Small intestine (tissue), 16 donors: Measurements from ENCODE around the gene SPANXC. TPM values are rescaled to one million over a fixed set of nuclear protein-coding genes. Genes with fewer than 3 reads are reported as not detected.
"Not testable (repeated sequence)": the region's sequence is repeated elsewhere in the genome, so short reads cannot be mapped to it uniquely, and the experiment has no call there.

Experiments
- DNase-seq, 2 donors: peaks; one replicate each; pipeline versions ENCODE4 v3.0.0 to v3.0.0-alpha.2; 2013
- FAIRE-seq: peaks from 2 replicates; lab custom pipeline; 2012; peaks lifted over from hg19 to GRCh38; lab: Jason Lieb, UNC
- H3K27ac ChIP-seq, 3 donors: one replicate each; pipeline ENCODE4 v1.5.1; 2013; ENCODE audit warnings: low read length in 2 of 3, mild to moderate bottlenecking in 2 of 3, control low read depth in 1 of 3, inconsistent platforms in 1 of 3, low read depth in 1 of 3, moderate library complexity in 1 of 3
- H3K27me3 ChIP-seq, 3 donors: one replicate each; pipeline ENCODE4 v1.6.1; 2013; ENCODE audit warnings: low read length in 3 of 3, inconsistent platforms in 1 of 3; ENCODE audit not compliant: control insufficient read depth in 3 of 3, insufficient read depth in 3 of 3
- H3K36me3 ChIP-seq, 3 donors: one replicate each; pipeline ENCODE4 v1.6.1; 2013; ENCODE audit warnings: low read length in 3 of 3, inconsistent platforms in 1 of 3, low read depth in 1 of 3, mild to moderate bottlenecking in 1 of 3, moderate library complexity in 1 of 3; ENCODE audit not compliant: control insufficient read depth in 3 of 3, insufficient read depth in 2 of 3
- H3K4me1 ChIP-seq, 3 donors: one replicate each; pipeline ENCODE4 v1.6.1; 2013; ENCODE audit warnings: low read length in 2 of 3, inconsistent platforms in 1 of 3, low read depth in 1 of 3, mild to moderate bottlenecking in 1 of 3, moderate library complexity in 1 of 3; ENCODE audit not compliant: control insufficient read depth in 3 of 3, insufficient read depth in 2 of 3
- H3K4me3 ChIP-seq, 3 donors: one replicate each; pipeline ENCODE4 v1.5.1; 2013; ENCODE audit warnings: low read length in 3 of 3, control low read depth in 1 of 3, inconsistent platforms in 1 of 3, low read depth in 1 of 3, mild to moderate bottlenecking in 1 of 3, moderate library complexity in 1 of 3
- H3K9me3 ChIP-seq, 2 donors: one replicate each; pipeline ENCODE4 v1.6.1; 2013; ENCODE audit warnings: low read depth in 1 of 2, low read length in 1 of 2; ENCODE audit not compliant: control insufficient read depth in 2 of 2, insufficient read depth in 1 of 2
- WGBS, 3 donors: extraction: QIAGEN DNeasy Blood & Tissue Kit; methylation state at CpG; one replicate each; pipeline ENCODE4 v1.1.7; 2013; 5-methylcytosine and 5-hydroxymethylcytosine counted together
- long read RNA-seq, 10 donors: transcript quantifications; one replicate each; lab custom pipeline, GENCODE V29; 2026
- polyA plus RNA-seq, 4 donors: library from polyadenylated mRNA; stranded (reverse) in 3 of 4; unstranded in 1 of 4; fragments of 200-250 nt in 3 of 4; fragments of 120-200 nt in 1 of 4; gene quantifications; one replicate each; pipeline versions ENCODE4 v1.2.1 to v1.2.3, GENCODE V29; 2013
- donor health status: healthy with polysubstance abuse.
- donor health status: control.
- donor health status: control.
- donor health status: Bipolar disorder and iron deficiency.
- donor health status: healthy.

SPANXC gene, protein sequence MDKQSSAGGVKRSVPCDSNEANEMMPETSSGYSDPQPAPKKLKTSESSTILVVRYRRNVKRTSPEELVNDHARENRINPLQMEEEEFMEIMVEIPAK
- not detected for polyA plus RNA-seq
- long read RNA-seq, donor 1 = 0 reads
- long read RNA-seq, donor 2 = 0 reads
- long read RNA-seq, donor 3 = 0 reads
- long read RNA-seq, donor 4 = 0 reads
- long read RNA-seq, donor 5 = 0 reads
- long read RNA-seq, donor 6 = 0 reads
- long read RNA-seq, donor 7 = 0 reads
- long read RNA-seq, donor 8 = 0 reads
- long read RNA-seq, donor 9 = 0 reads
- long read RNA-seq, donor 10 = 0 reads

DNA sequence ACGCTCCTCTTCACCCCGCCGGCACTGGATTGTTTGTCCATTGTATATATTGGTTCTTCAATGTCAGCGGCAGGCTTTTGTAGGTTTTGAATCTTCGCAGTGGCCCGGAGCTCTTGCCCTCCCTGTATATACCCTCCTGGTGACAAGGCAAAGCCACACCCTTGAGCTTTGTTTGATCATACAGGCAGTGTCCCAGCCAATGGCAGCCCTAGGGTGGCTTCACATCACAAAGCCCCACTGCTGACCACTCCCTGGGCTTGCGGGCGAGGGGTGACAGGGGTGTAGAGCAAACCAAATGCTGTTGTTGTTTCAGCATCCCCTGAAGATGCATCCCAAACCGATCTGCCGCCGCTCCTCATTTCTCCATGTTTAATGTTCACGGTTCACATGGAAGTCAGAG is at the start of gene SPANXC:
TSS of gene SPANXC (minus strand) at position 101 of the 400 bp plus-strand sequence. CDS start at position 41, 60 bp downstream.
- not testable (repeated sequence) for H3K27ac ChIP-seq, H3K9me3 ChIP-seq, H3K36me3 ChIP-seq, FAIRE-seq, H3K4me3 ChIP-seq, H3K4me1 ChIP-seq, DNase-seq, H3K27me3 ChIP-seq
- WGBS, 3 donors = 91 to 99% (median 97%) methylated on average over 3 to 5 of the region's 12 CpGs

DNA sequence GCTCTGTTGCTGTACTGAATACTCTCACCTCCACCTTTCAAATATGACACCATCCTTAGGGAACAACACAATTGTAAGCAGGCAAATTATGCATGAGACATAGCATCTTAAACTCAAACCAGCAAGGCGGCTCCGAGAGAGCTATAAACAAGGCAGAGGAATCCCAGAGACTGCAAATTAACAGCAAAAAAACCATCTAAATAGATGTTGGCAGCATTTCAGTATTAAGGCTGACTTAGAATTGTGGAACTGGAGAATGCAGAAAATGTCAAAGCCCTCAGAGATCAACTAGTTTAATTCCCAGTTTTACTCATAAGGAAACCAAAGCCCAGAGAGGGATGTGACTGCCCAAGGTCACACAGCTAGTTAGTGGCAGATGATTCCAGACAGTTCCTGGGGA is 37.2 kb upstream of the SPANXC start:
- Histone ChIP-seq H3K4me1 (no peaks in the 10 kb centered on the region), H3K27ac (no peak overlapping the region), H3K9me3 (no peaks in the 10 kb centered on the region), H3K36me3 (no peaks in the 10 kb centered on the region), H3K4me3 (no peak overlapping the region), H3K27me3 (no peaks in the 10 kb centered on the region)
- FAIRE-seq = no peak
- no peak for DNase-seq
- 55 to 90% (median 74%) methylated on average over 2 of the region's 2 CpGs for WGBS, 3 donors

DNA sequence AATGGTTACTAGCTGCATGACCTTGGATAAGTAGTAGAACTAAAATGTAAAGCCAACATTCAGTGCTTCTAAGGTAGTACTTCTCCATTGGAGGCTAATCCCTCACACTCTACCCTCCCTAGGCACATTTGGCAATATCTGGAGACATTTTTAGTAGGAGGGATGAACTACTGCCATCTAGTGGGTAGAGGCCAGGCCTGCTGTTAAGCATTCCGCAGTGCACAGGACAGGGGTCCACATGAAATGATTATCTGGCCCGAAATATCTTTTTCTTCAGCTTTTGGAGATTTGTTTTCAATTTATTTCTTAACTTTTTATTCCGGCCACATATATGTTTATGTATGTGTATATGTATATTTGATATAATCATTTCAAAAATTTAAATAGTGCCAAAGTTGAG is 36.0 kb upstream of the SPANXC start:
- Histone ChIP-seq H3K9me3 (no peaks in the 10 kb centered on the region), H3K4me1 (no peaks in the 10 kb centered on the region), H3K4me3 (no peak overlapping the region), H3K27ac (no peak overlapping the region), H3K36me3 (no peaks in the 10 kb centered on the region), H3K27me3 (no peaks in the 10 kb centered on the region)
- WGBS, 3 donors = 38 to 63% (median 39%) methylated on average over 3 of the region's 3 CpGs
- DNase-seq = no peak
- FAIRE-seq = no peak

- FAIRE-seq = no peak
- Histone ChIP-seq H3K27ac (no peak overlapping the region), H3K27me3 (no peaks in the 10 kb centered on the region), H3K36me3 (no peaks in the 10 kb centered on the region), H3K4me3 (no peak overlapping the region), H3K9me3 (peaks cover 0 to 2% of the 10 kb centered on the region in 2 donors), H3K4me1 (no peaks in the 10 kb centered on the region)
- no peak for DNase-seq
- 86 to 92% (median 89%) methylated on average over 1 of the region's 1 CpG for WGBS, 3 donors
Observed at GRCh38 chrX:141258080-141258479, 15.8 kb upstream of the SPANXC start.

- no peaks in the 10 kb centered on the region for H3K36me3 ChIP-seq
- H3K4me3 ChIP-seq = no peak overlapping the region
- no peak for FAIRE-seq
- no peaks in the 10 kb centered on the region for H3K27me3 ChIP-seq
- DNase-seq = no peak
- H3K9me3 ChIP-seq = no peaks in the 10 kb centered on the region
- no peak overlapping the region for H3K27ac ChIP-seq
- 69 to 93% (median 83%) methylated on average over 2 of the region's 2 CpGs for WGBS, 3 donors
- H3K4me1 ChIP-seq = no peaks in the 10 kb centered on the region
Observed at GRCh38 chrX:141221611-141222010, 20.7 kb downstream of the SPANXC start.

DNA sequence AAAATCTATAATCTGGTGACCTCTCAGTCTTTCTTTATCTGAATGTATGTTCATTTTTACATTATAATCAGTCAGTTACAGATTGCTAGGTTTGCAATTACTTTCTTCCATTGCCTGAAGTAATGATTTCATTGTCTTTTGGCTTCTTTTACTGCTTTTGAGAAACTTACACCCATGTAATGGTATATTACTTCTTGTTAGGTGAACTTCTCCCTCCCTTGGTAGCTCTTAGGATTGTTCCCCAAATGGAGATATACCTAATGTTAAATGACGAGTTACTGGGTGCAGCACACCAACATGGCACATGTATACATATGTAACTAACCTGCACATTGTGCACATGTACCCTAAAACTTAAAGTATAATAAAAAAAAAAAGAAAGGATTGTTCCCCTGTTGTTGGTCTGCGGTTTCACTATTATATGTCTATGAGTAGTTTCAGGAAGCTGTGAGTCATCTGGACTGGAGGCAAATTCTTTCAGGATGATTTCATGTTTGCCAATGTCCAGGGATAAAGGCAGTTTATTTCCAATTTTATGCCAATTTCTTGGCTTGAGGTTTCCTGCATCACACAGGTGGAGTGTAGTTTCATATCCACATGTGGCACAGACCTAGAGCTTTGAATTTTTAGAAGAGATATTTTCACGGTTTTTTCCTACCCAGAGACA is 21.8 kb downstream of the SPANXC start:
- H3K27ac ChIP-seq = no peak overlapping the region
- no peaks in the 10 kb centered on the region for H3K4me1 ChIP-seq
- no peak for FAIRE-seq
- no peaks in the 10 kb centered on the region for H3K9me3 ChIP-seq
- no peak overlapping the region for H3K4me3 ChIP-seq
- no peak for DNase-seq
- H3K27me3 ChIP-seq = no peaks in the 10 kb centered on the region
- H3K36me3 ChIP-seq = no peaks in the 10 kb centered on the region
- WGBS, 3 donors = 49 to 65% (median 59%) methylated on average over 3 of the region's 3 CpGs

GRCh38 chrX:141214196-141214595 is 28.1 kb downstream of the SPANXC start:
- Histone ChIP-seq H3K27ac (no peak overlapping the region), H3K36me3 (no peaks in the 10 kb centered on the region), H3K4me1 (no peaks in the 10 kb centered on the region), H3K4me3 (no peak overlapping the region), H3K9me3 (no peaks in the 10 kb centered on the region), H3K27me3 (no peaks in the 10 kb centered on the region)
- WGBS, 3 donors = 68 to 88% (median 79%) methylated on average over 1 of the region's 1 CpG
- no peak for DNase-seq
- FAIRE-seq = no peak

- Histone ChIP-seq H3K27me3 (no peaks in the 10 kb centered on the region), H3K36me3 (no peaks in the 10 kb centered on the region), H3K27ac (no peak overlapping the region), H3K4me1 (no peaks in the 10 kb centered on the region), H3K4me3 (no peak overlapping the region), H3K9me3 (no peaks in the 10 kb centered on the region)
- DNase-seq (no peak), FAIRE-seq (no peak)
- 88 to 95% (median 94%) methylated on average over 3 of the region's 3 CpGs for WGBS, 3 donors
Observed at GRCh38 chrX:141201962-141202361, 40.4 kb downstream of the SPANXC start.
